ENCODE measurements around the gene EPS8L3.

DNA sequence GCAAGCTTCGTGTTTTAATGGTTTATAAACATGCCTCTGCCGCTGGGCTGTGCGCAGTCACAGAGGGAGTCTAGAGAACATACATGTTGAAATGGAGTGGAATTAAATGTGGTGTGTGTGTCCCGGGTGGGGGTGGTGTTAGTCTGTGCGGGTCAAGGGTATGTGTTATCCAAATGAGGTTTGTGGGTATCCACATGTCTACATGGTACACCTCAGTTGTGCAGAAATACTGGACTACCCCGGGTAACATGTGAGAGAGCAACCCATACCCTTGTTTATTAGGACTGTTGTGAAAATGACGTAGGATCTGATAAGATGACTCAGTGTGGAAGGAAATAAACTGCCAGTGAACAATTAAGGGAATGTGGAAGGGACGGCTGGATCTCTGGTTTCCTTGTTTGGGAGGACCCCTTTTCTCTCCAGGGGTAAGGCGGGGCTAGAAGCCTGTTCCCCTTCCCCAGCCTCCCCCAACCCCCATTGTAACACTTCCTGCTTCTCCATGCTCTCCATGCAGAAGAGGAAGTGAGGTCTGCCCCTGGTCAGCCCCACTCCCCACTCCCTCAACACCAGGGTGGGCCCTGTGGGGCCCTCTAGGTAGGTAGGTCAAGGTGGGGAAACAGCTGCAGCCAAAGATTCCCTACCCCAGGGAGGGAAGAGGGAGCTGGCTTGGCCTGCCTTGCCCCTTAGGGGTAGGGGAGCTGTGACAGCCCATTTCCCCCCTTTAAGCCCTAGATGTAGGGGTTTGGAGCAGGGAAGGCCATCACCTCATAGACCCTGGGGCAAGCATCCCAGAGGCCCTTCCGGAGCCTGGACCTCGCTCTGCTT lies 690 bp downstream of the EPS8L3 start:
- TF ChIP-seq, protein P1, sequence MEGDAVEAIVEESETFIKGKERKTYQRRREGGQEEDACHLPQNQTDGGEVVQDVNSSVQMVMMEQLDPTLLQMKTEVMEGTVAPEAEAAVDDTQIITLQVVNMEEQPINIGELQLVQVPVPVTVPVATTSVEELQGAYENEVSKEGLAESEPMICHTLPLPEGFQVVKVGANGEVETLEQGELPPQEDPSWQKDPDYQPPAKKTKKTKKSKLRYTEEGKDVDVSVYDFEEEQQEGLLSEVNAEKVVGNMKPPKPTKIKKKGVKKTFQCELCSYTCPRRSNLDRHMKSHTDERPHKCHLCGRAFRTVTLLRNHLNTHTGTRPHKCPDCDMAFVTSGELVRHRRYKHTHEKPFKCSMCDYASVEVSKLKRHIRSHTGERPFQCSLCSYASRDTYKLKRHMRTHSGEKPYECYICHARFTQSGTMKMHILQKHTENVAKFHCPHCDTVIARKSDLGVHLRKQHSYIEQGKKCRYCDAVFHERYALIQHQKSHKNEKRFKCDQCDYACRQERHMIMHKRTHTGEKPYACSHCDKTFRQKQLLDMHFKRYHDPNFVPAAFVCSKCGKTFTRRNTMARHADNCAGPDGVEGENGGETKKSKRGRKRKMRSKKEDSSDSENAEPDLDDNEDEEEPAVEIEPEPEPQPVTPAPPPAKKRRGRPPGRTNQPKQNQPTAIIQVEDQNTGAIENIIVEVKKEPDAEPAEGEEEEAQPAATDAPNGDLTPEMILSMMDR (IDR thresholded peaks at IDR 0.05): no peak
- TF ChIP-seq NR3C1 (CRISPR knock-in tag; conservative IDR thresholded peaks at IDR 0.05; ENCODE audit: low read depth) (no peak), CREB1 (CRISPR knock-in tag; IDR thresholded peaks at IDR 0.05) (no peak), SMAD3 (CRISPR knock-in tag; IDR thresholded peaks at IDR 0.05; ENCODE audit: borderline replicate concordance) (no peak), RELA (CRISPR knock-in tag; IDR thresholded peaks at IDR 0.05; ENCODE audit: borderline replicate concordance) (no peak), SMAD4 (CRISPR knock-in tag; IDR thresholded peaks at IDR 0.05) (no peak), ZNF396 (CRISPR knock-in tag; IDR thresholded peaks at IDR 0.05; ENCODE audit: borderline replicate concordance) (no peak)
- TF ChIP-seq, protein P2, sequence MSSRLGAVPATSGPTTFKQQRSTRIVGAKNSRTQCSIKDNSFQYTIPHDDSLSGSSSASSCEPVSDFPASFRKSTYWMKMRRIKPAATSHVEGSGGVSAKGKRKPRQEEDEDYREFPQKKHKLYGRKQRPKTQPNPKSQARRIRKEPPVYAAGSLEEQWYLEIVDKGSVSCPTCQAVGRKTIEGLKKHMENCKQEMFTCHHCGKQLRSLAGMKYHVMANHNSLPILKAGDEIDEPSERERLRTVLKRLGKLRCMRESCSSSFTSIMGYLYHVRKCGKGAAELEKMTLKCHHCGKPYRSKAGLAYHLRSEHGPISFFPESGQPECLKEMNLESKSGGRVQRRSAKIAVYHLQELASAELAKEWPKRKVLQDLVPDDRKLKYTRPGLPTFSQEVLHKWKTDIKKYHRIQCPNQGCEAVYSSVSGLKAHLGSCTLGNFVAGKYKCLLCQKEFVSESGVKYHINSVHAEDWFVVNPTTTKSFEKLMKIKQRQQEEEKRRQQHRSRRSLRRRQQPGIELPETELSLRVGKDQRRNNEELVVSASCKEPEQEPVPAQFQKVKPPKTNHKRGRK (CRISPR knock-in tag; IDR thresholded peaks at IDR 0.05; ENCODE audit: borderline replicate concordance): no peak
- TF ChIP-seq, protein P3, sequence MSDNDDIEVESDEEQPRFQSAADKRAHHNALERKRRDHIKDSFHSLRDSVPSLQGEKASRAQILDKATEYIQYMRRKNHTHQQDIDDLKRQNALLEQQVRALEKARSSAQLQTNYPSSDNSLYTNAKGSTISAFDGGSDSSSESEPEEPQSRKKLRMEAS (CRISPR knock-in tag; IDR thresholded peaks at IDR 0.05): no peak
- TF ChIP-seq, protein P4, sequence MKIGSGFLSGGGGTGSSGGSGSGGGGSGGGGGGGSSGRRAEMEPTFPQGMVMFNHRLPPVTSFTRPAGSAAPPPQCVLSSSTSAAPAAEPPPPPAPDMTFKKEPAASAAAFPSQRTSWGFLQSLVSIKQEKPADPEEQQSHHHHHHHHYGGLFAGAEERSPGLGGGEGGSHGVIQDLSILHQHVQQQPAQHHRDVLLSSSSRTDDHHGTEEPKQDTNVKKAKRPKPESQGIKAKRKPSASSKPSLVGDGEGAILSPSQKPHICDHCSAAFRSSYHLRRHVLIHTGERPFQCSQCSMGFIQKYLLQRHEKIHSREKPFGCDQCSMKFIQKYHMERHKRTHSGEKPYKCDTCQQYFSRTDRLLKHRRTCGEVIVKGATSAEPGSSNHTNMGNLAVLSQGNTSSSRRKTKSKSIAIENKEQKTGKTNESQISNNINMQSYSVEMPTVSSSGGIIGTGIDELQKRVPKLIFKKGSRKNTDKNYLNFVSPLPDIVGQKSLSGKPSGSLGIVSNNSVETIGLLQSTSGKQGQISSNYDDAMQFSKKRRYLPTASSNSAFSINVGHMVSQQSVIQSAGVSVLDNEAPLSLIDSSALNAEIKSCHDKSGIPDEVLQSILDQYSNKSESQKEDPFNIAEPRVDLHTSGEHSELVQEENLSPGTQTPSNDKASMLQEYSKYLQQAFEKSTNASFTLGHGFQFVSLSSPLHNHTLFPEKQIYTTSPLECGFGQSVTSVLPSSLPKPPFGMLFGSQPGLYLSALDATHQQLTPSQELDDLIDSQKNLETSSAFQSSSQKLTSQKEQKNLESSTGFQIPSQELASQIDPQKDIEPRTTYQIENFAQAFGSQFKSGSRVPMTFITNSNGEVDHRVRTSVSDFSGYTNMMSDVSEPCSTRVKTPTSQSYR (CRISPR knock-in tag; IDR thresholded peaks at IDR 0.05): no peak
- TF ChIP-seq, protein P5, sequence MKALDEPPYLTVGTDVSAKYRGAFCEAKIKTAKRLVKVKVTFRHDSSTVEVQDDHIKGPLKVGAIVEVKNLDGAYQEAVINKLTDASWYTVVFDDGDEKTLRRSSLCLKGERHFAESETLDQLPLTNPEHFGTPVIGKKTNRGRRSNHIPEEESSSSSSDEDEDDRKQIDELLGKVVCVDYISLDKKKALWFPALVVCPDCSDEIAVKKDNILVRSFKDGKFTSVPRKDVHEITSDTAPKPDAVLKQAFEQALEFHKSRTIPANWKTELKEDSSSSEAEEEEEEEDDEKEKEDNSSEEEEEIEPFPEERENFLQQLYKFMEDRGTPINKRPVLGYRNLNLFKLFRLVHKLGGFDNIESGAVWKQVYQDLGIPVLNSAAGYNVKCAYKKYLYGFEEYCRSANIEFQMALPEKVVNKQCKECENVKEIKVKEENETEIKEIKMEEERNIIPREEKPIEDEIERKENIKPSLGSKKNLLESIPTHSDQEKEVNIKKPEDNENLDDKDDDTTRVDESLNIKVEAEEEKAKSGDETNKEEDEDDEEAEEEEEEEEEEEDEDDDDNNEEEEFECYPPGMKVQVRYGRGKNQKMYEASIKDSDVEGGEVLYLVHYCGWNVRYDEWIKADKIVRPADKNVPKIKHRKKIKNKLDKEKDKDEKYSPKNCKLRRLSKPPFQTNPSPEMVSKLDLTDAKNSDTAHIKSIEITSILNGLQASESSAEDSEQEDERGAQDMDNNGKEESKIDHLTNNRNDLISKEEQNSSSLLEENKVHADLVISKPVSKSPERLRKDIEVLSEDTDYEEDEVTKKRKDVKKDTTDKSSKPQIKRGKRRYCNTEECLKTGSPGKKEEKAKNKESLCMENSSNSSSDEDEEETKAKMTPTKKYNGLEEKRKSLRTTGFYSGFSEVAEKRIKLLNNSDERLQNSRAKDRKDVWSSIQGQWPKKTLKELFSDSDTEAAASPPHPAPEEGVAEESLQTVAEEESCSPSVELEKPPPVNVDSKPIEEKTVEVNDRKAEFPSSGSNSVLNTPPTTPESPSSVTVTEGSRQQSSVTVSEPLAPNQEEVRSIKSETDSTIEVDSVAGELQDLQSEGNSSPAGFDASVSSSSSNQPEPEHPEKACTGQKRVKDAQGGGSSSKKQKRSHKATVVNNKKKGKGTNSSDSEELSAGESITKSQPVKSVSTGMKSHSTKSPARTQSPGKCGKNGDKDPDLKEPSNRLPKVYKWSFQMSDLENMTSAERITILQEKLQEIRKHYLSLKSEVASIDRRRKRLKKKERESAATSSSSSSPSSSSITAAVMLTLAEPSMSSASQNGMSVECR (CRISPR knock-in tag; IDR thresholded peaks at IDR 0.05; ENCODE audit: borderline replicate concordance): no peak
